SK-N-SH treated with all-trans-retinoic acid at 6 μM for 48 hours (cell line): Measurements from ENCODE around the gene PIWIL4.

Experiments used
- ATAC-seq: fragments of 200-7000 bp; cut with Tn5 transposase; 3 replicates; pipeline ENCODE4 v1.9.1; 2020; ENCODE audit warnings: mild to moderate bottlenecking, moderate library complexity
- ARNTL ChIP-seq: fragments of 450-650 bp; formaldehyde crosslinking; IDR thresholded peaks from 2 replicates; pipeline ENCODE4 v1.5.0; 2020; ENCODE audit warnings: low read depth, mild to moderate bottlenecking, moderate library complexity, borderline replicate concordance
- BACH2 ChIP-seq: fragments of 250-450 bp; sonication (Bioruptor Pico); IDR thresholded peaks from 2 replicates; pipeline ENCODE4 v1.9.0; 2021; ENCODE audit warnings: mild to moderate bottlenecking, borderline replicate concordance
- CSDC2 ChIP-seq: fragments of 250-450 bp; sonication (Bioruptor Pico); IDR thresholded peaks from 2 replicates; pipeline ENCODE4 v1.5.0; 2020; ENCODE audit warnings: mild to moderate bottlenecking, moderate library complexity
- ESRRG ChIP-seq: fragments of 250-450 bp; sonication (Bioruptor Pico); IDR thresholded peaks from 2 replicates; pipeline ENCODE4 v1.6.1; 2021; ENCODE audit warnings: mild to moderate bottlenecking
- GLIS3 ChIP-seq: fragments of 250-450 bp; sonication (Bioruptor Pico); IDR thresholded peaks from 2 replicates; pipeline ENCODE4 v1.5.0; 2020; ENCODE audit warnings: mild to moderate bottlenecking, moderate library complexity
- ISL1 ChIP-seq: fragments of 250-450 bp; sonication (Bioruptor Pico); IDR thresholded peaks from 2 replicates; pipeline ENCODE4 v2.1.2; 2022; ENCODE audit warnings: mild to moderate bottlenecking, moderate library complexity
- OSR1 ChIP-seq: fragments of 250-450 bp; sonication (Bioruptor Pico); IDR thresholded peaks from 2 replicates; pipeline ENCODE4 v1.8.0; 2022; ENCODE audit warnings: moderate library complexity, mild to moderate bottlenecking, inconsistent platforms
- POU6F1 ChIP-seq: fragments of 250-450 bp; sonication (Bioruptor Pico); IDR thresholded peaks from 2 replicates; pipeline ENCODE4 v1.8.0; 2021; ENCODE audit warnings: low read depth, mild to moderate bottlenecking, moderate library complexity, borderline replicate concordance
- PPARA ChIP-seq: fragments of 250-450 bp; sonication (Bioruptor Pico); IDR thresholded peaks from 2 replicates; pipeline ENCODE4 v1.5.0; 2020; ENCODE audit warnings: mild to moderate bottlenecking, borderline replicate concordance
- RARB ChIP-seq: fragments of 250-450 bp; sonication (Bioruptor Pico); IDR thresholded peaks from 2 replicates; pipeline ENCODE4 v1.8.0; 2021; ENCODE audit warnings: mild to moderate bottlenecking, moderate library complexity
- SNAI2 ChIP-seq: fragments of 250-450 bp; sonication (Bioruptor Pico); IDR thresholded peaks from 2 replicates; pipeline ENCODE4 v1.5.0; 2020; ENCODE audit warnings: mild to moderate bottlenecking, moderate library complexity
- TCF4 ChIP-seq: fragments of 250-450 bp; sonication (Bioruptor Pico); IDR thresholded peaks from 2 replicates; pipeline ENCODE4 v1.8.0; 2021; ENCODE audit warnings: mild to moderate bottlenecking, moderate library complexity, borderline replicate concordance
- TSHZ2 ChIP-seq: fragments of 250-450 bp; sonication (Bioruptor Pico); IDR thresholded peaks from 2 replicates; pipeline ENCODE4 v1.5.0; 2020; ENCODE audit warnings: mild to moderate bottlenecking, moderate library complexity
- ZC3H10 ChIP-seq: fragments of 250-450 bp; sonication (Bioruptor Pico); IDR thresholded peaks from 2 replicates; pipeline ENCODE4 v1.5.1; 2021; ENCODE audit warnings: mild to moderate bottlenecking, moderate library complexity
- ZFP3 ChIP-seq: fragments of 250-450 bp; sonication (Bioruptor Pico); IDR thresholded peaks from 2 replicates; pipeline ENCODE4 v1.5.0; 2020; ENCODE audit warnings: mild to moderate bottlenecking, moderate library complexity
- ZFP30 ChIP-seq: fragments of 450-650 bp; formaldehyde crosslinking; IDR thresholded peaks from 2 replicates; pipeline ENCODE4 v1.5.0; 2022; ENCODE audit warnings: mild to moderate bottlenecking, moderate library complexity
- ZNF565 ChIP-seq: fragments of 450-650 bp; formaldehyde crosslinking; conservative IDR thresholded peaks from 2 replicates; pipeline ENCODE4 v1.5.0; 2020; ENCODE audit warnings: low read depth, mild to moderate bottlenecking, moderate library complexity
- ZNF70 ChIP-seq: fragments of 450-650 bp; formaldehyde crosslinking; IDR thresholded peaks from 2 replicates; pipeline ENCODE4 v1.5.0; 2020; ENCODE audit warnings: mild to moderate bottlenecking, moderate library complexity
- ZNF8 ChIP-seq: fragments of 450-650 bp; formaldehyde crosslinking; IDR thresholded peaks from 2 replicates; pipeline ENCODE4 v1.5.0; 2020; ENCODE audit warnings: mild to moderate bottlenecking, moderate library complexity
- TF ChIP-seq, protein P1 (sequence below): fragments of 250-450 bp; sonication (Bioruptor Pico); IDR thresholded peaks from 2 replicates; pipeline ENCODE4 v1.5.1; 2021; ENCODE audit warnings: mild to moderate bottlenecking, moderate library complexity
- TF ChIP-seq, protein P2 (sequence below): fragments of 250-450 bp; sonication (Bioruptor Pico); IDR thresholded peaks from 2 replicates; pipeline ENCODE4 v1.5.1; 2020; ENCODE audit warnings: low read depth, mild to moderate bottlenecking, moderate library complexity
- TF ChIP-seq, protein P3 (sequence below): fragments of 250-450 bp; sonication (Bioruptor Pico); IDR thresholded peaks from 2 replicates; pipeline ENCODE4 v1.8.0; 2020; ENCODE audit warnings: mild to moderate bottlenecking, moderate library complexity, borderline replicate concordance

Gene PIWIL4

GRCh38 chr11:94658888-94659287 is 91.7 kb downstream of the PIWIL4 start:
- TF ChIP-seq, protein P1, sequence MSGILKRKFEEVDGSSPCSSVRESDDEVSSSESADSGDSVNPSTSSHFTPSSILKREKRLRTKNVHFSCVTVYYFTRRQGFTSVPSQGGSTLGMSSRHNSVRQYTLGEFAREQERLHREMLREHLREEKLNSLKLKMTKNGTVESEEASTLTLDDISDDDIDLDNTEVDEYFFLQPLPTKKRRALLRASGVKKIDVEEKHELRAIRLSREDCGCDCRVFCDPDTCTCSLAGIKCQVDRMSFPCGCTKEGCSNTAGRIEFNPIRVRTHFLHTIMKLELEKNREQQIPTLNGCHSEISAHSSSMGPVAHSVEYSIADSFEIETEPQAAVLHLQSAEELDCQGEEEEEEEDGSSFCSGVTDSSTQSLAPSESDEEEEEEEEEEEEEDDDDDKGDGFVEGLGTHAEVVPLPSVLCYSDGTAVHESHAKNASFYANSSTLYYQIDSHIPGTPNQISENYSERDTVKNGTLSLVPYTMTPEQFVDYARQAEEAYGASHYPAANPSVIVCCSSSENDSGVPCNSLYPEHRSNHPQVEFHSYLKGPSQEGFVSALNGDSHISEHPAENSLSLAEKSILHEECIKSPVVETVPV = no peak
- TF ChIP-seq, protein P2, sequence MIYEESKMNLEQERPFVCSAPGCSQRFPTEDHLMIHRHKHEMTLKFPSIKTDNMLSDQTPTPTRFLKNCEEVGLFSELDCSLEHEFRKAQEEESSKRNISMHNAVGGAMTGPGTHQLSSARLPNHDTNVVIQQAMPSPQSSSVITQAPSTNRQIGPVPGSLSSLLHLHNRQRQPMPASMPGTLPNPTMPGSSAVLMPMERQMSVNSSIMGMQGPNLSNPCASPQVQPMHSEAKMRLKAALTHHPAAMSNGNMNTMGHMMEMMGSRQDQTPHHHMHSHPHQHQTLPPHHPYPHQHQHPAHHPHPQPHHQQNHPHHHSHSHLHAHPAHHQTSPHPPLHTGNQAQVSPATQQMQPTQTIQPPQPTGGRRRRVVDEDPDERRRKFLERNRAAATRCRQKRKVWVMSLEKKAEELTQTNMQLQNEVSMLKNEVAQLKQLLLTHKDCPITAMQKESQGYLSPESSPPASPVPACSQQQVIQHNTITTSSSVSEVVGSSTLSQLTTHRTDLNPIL = no peak
- TF ChIP-seq BACH2 (CRISPR knock-in tag) = no peak
- TF ChIP-seq ISL1 (CRISPR knock-in tag) = no peak
- no peak for TF ChIP-seq TCF4 (CRISPR knock-in tag)
- no peak for TF ChIP-seq ZFP30 (CRISPR knock-in tag)
- TF ChIP-seq, protein P3, sequence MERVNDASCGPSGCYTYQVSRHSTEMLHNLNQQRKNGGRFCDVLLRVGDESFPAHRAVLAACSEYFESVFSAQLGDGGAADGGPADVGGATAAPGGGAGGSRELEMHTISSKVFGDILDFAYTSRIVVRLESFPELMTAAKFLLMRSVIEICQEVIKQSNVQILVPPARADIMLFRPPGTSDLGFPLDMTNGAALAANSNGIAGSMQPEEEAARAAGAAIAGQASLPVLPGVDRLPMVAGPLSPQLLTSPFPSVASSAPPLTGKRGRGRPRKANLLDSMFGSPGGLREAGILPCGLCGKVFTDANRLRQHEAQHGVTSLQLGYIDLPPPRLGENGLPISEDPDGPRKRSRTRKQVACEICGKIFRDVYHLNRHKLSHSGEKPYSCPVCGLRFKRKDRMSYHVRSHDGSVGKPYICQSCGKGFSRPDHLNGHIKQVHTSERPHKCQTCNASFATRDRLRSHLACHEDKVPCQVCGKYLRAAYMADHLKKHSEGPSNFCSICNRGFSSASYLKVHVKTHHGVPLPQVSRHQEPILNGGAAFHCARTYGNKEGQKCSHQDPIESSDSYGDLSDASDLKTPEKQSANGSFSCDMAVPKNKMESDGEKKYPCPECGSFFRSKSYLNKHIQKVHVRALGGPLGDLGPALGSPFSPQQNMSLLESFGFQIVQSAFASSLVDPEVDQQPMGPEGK = no peak
- no peak for TF ChIP-seq PPARA (CRISPR knock-in tag)
- no peak for TF ChIP-seq ZNF565 (CRISPR knock-in tag)
- no peak for TF ChIP-seq CSDC2 (CRISPR knock-in tag)
- no peak for TF ChIP-seq TSHZ2 (CRISPR knock-in tag)
- TF ChIP-seq ZNF8 = no peak
- TF ChIP-seq RARB (CRISPR knock-in tag) = no peak
- no peak for TF ChIP-seq POU6F1
- TF ChIP-seq OSR1 (CRISPR knock-in tag) = no peak
- TF ChIP-seq GLIS3 (CRISPR knock-in tag) = no peak
- TF ChIP-seq ZFP3 (CRISPR knock-in tag) = no peak
- ATAC-seq = no peak

DNA sequence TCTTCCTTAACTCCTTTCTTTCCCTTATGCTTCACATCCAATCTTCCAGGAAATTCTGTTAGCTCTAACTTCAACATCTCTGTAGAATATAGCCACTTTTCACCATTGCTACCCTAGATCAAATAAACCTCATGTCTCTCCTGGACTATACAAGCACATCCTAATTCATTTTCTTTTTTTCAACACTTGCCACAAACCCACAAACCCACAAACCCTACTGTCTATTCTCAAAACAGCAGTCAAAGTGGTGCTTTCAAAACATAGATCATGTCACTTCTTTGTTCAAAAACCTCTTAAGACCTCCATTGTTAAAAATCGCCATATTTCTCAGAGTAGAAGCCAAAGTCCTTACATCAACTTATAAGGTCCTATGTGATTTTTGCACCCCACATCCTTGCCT is 94.3 kb downstream of the PIWIL4 start:
- no peak for ATAC-seq
- TF ChIP-seq ISL1 (CRISPR knock-in tag) (no peak), TSHZ2 (CRISPR knock-in tag) (no peak), ZNF70 (CRISPR knock-in tag) (no peak), ARNTL (CRISPR knock-in tag) (no peak), ZNF565 (CRISPR knock-in tag) (no peak), ESRRG (CRISPR knock-in tag) (no peak), PPARA (CRISPR knock-in tag) (no peak), BACH2 (CRISPR knock-in tag) (no peak), ZC3H10 (CRISPR knock-in tag) (no peak), ZNF8 (no peak), ZFP3 (CRISPR knock-in tag) (no peak), ZFP30 (CRISPR knock-in tag) (no peak), TCF4 (CRISPR knock-in tag) (no peak), CSDC2 (CRISPR knock-in tag) (no peak), SNAI2 (CRISPR knock-in tag) (no peak), POU6F1 (no peak)
- TF ChIP-seq, protein P1 = no peak
- TF ChIP-seq, protein P2 = no peak
